HPDE6-E6E7 (cell line): ENCODE measurements around the gene CFC1.
"Not testable (repeated sequence)": the region's sequence is repeated elsewhere in the genome, so short reads cannot be mapped to it uniquely, and the experiment has no call there.

Source experiments
- DNase-seq: peaks from one replicate; pipeline ENCODE4 v3.0.0; 2011; ENCODE audit warnings: missing footprints; ENCODE audit errors: extremely low spot score

CFC1 gene

GRCh38 chr2:130583582-130583981, 15.8 kb downstream of the CFC1 start:
- not testable (repeated sequence) for DNase-seq

GRCh38 chr2:130582970-130583369, 16.4 kb downstream of the CFC1 start:
- DNase-seq: not testable (repeated sequence)

GRCh38 chr2:130581491-130581890, 17.9 kb downstream of the CFC1 start:
- DNase-seq: not testable (repeated sequence)

- DNase-seq: not testable (repeated sequence)
These were observed 20.3 kb downstream of the CFC1 start for GRCh38 chr2:130579121-130579520.

- not testable (repeated sequence) for DNase-seq
These were observed 21.8 kb downstream of the CFC1 start for GRCh38 chr2:130577559-130577958.

GRCh38 chr2:130576209-130576784, 23.1 kb downstream of the CFC1 start:
- not testable (repeated sequence) for DNase-seq

- DNase-seq: not testable (repeated sequence)
These were observed 25.1 kb downstream of the CFC1 start for GRCh38 chr2:130574230-130574629.

GRCh38 chr2:130571929-130572328, 27.4 kb downstream of the CFC1 start:
- DNase-seq: not testable (repeated sequence)

GRCh38 chr2:130566165-130566564, 33.2 kb downstream of the CFC1 start:
- not testable (repeated sequence) for DNase-seq

- DNase-seq: not testable (repeated sequence)
These were observed 42.9 kb downstream of the CFC1 start for GRCh38 chr2:130556441-130556840.

- DNase-seq: not testable (repeated sequence)
These were observed 45.2 kb downstream of the CFC1 start for GRCh38 chr2:130554178-130554577.

GRCh38 chr2:130549475-130549874, 49.9 kb downstream of the CFC1 start:
- not testable (repeated sequence) for DNase-seq

GRCh38 chr2:130548418-130548817, 51.0 kb downstream of the CFC1 start:
- not testable (repeated sequence) for DNase-seq

- not testable (repeated sequence) for DNase-seq
These were observed 54.4 kb downstream of the CFC1 start for GRCh38 chr2:130544978-130545377.

- DNase-seq: not testable (repeated sequence)
These were observed 55.4 kb downstream of the CFC1 start for GRCh38 chr2:130543785-130544528.

- not testable (repeated sequence) for DNase-seq
These were observed 56.6 kb downstream of the CFC1 start for GRCh38 chr2:130542789-130543188.
